Natural killer cell (primary cell): ENCODE results near the gene UIMC1. TPM values are rescaled to one million over a fixed set of nuclear protein-coding genes. Genes with fewer than 3 reads are reported as not detected.

Source experiments
- ATAC-seq, 3 donors: fragments of 150-1000 bp in 2 of 3; fragments of 200-7000 bp in 1 of 3; cut with Tn5 transposase; 1 replicate in 1 of 3; 2 replicates in 2 of 3; pipeline ENCODE4 v1.10.0; 2021; ENCODE audit warnings: mild to moderate bottlenecking in 2 of 3, moderate library complexity in 2 of 3
- DNase-seq, 2 donors: peaks; one replicate each; pipeline versions ENCODE4 v3.0.0 to v3.0.0-alpha.2; 2013 to 2021; ENCODE audit warnings: mixed read lengths in 1 of 2
- H3K27ac ChIP-seq: one replicate; pipeline ENCODE4 v1.5.1; 2013; ENCODE audit warnings: mild to moderate bottlenecking, low read length
- H3K27me3 ChIP-seq: one replicate; pipeline ENCODE4 v1.6.1; 2013; ENCODE audit warnings: low read length; ENCODE audit not compliant: control insufficient read depth, insufficient read depth
- H3K36me3 ChIP-seq: one replicate; pipeline ENCODE4 v1.6.1; 2013; ENCODE audit warnings: low read length; ENCODE audit not compliant: control insufficient read depth, insufficient read depth
- H3K4me1 ChIP-seq: one replicate; pipeline ENCODE4 v1.6.1; 2013; ENCODE audit warnings: low read length; ENCODE audit not compliant: control insufficient read depth, insufficient read depth
- H3K4me3 ChIP-seq: one replicate; pipeline ENCODE4 v1.5.1; 2013; ENCODE audit warnings: low read length
- H3K9me3 ChIP-seq: one replicate; pipeline ENCODE4 v1.6.1; 2013; ENCODE audit warnings: low read length; ENCODE audit not compliant: control insufficient read depth, insufficient read depth
- H3K27ac Mint-ChIP-seq, 2 donors: one replicate each; pipeline ENCODE4 v1.8.0; 2022; ENCODE audit warnings: mild to moderate bottlenecking in 2 of 2, mixed read lengths in 2 of 2, moderate library complexity in 1 of 2
- H3K27me3 Mint-ChIP-seq, 2 donors: one replicate each; pipeline ENCODE4 v1.8.0; 2022; ENCODE audit warnings: low read depth in 2 of 2, mixed read lengths in 2 of 2
- H3K36me3 Mint-ChIP-seq: one replicate; pipeline ENCODE4 v1.8.0; 2022; ENCODE audit warnings: mixed read lengths
- H3K4me1 Mint-ChIP-seq, 2 donors: one replicate each; pipeline ENCODE4 v1.8.0; 2022; ENCODE audit warnings: mixed read lengths in 2 of 2
- H3K4me3 Mint-ChIP-seq: one replicate; pipeline ENCODE4 v1.8.0; 2022; ENCODE audit warnings: mild to moderate bottlenecking, moderate library complexity, mixed read lengths
- H3K9me3 Mint-ChIP-seq, 2 donors: one replicate each; pipeline ENCODE4 v1.8.0; 2022; ENCODE audit warnings: mixed read lengths in 2 of 2
- CTCF ChIP-seq: fragments of 200-600 bp; IDR thresholded peaks from one replicate; pipeline ENCODE4 v1.8.0; 2022; ENCODE audit warnings: antibody characterized with exemption
- WGBS: methylation state at CpG from one replicate; pipeline ENCODE4 v1.1.7; 2013; ENCODE audit warnings: missing lambda C conversion rate; ENCODE audit not compliant: insufficient coverage; 5-methylcytosine and 5-hydroxymethylcytosine counted together
- intact Hi-C: fragments of 100-400 bp; cut with micrococcal nuclease; formaldehyde crosslinking; loops from one replicate; pipeline ENCODE4 v1.14.2; 2022
- total RNA-seq, 4 donors: library from RNA; stranded (reverse); fragments of 120-200 nt in 1 of 4; gene quantifications; one replicate each; pipeline versions ENCODE4 v1.2.3 to v1.2.4, GENCODE V29; 2013 to 2022

UIMC1 gene
- total RNA-seq, 3 donors from 2014 or later (not counting 1 experiment from before 2014, with no cell fraction given): 55.1 to 75.7 (median 57.3) TPM

- no peaks in the 10 kb centered on the region for H3K36me3 Mint-ChIP-seq
- no peak for DNase-seq
- WGBS: 57% methylated on average over 8 of the region's 8 CpGs
- no peaks in the 10 kb centered on the region for H3K9me3 Mint-ChIP-seq
- H3K4me3 ChIP-seq: no peak overlapping the region
- H3K4me1 Mint-ChIP-seq: no peaks in the 10 kb centered on the region
- peaks cover 9 to 13% of the 10 kb centered on the region in 2 donors for H3K27me3 Mint-ChIP-seq
- TF ChIP-seq CTCF: no peak
- intact Hi-C loops: no loop called here
- no peaks in the 10 kb centered on the region for H3K4me1 ChIP-seq
- H3K9me3 ChIP-seq: no peaks in the 10 kb centered on the region
- H3K27ac Mint-ChIP-seq: no peak overlapping the region
- H3K27ac ChIP-seq: no peak overlapping the region
- H3K36me3 ChIP-seq: no peaks in the 10 kb centered on the region
- no peaks in the 10 kb centered on the region for H3K27me3 ChIP-seq
- ATAC-seq: no peak
- no peak overlapping the region for H3K4me3 Mint-ChIP-seq
These were observed 149.8 kb downstream of the UIMC1 start for GRCh38 chr5:176856746-176857145.

- H3K4me1 Mint-ChIP-seq: no peaks in the 10 kb centered on the region
- intact Hi-C loops: no loop called here
These were observed 151.0 kb downstream of the UIMC1 start for GRCh38 chr5:176855598-176855997.

More at GRCh38 chr5:176855598-176855997, 151.0 kb downstream of the UIMC1 start:
- no peak for TF ChIP-seq CTCF
- H3K4me3 ChIP-seq: no peak overlapping the region
- 92% methylated on average over 18 of the region's 18 CpGs for WGBS
- H3K27ac Mint-ChIP-seq: no peak overlapping the region
- no peak overlapping the region for H3K27ac ChIP-seq
- H3K36me3 ChIP-seq: no peaks in the 10 kb centered on the region
- H3K27me3 ChIP-seq: no peaks in the 10 kb centered on the region
- no peak overlapping the region for H3K4me3 Mint-ChIP-seq
- H3K9me3 Mint-ChIP-seq: no peaks in the 10 kb centered on the region
- ATAC-seq (no peak), DNase-seq (no peak)
- no peaks in the 10 kb centered on the region for H3K9me3 ChIP-seq
- no peaks in the 10 kb centered on the region for H3K36me3 Mint-ChIP-seq
- no peaks in the 10 kb centered on the region for H3K4me1 ChIP-seq
- peaks cover 9 to 13% of the 10 kb centered on the region in 2 donors for H3K27me3 Mint-ChIP-seq

Other genes starting within 250 kb of the UIMC1 start
- gene UNC5A, start 196.2 kb downstream of the UIMC1 start, total RNA-seq: not detected
- 10 to 100 TPM in 2 of 3 donors, 1 to 10 TPM in 1; 6.6 to 56.1 (median 26.2) TPM for gene HK3, start 107.4 kb downstream of the UIMC1 start, total RNA-seq
- gene ZNF346, start 15.9 kb upstream of the UIMC1 start, total RNA-seq: 10 to 100 TPM; 20.2 to 27.9 (median 21.6) TPM
- 1 to 10 TPM in 2 of 3 donors, under 1 TPM in 1; 0.72 to 1.5 (median 1.3) TPM for gene FGFR4, start 80.1 kb upstream of the UIMC1 start, total RNA-seq
- gene NSD1, start 127.0 kb upstream of the UIMC1 start, total RNA-seq: 100 to 1,000 TPM; 117 to 147 (median 143) TPM